Hepatocyte (in vitro differentiated cells): Measurements from ENCODE around the gene PRELID1. TPM values are rescaled to one million over a fixed set of nuclear protein-coding genes. Genes with fewer than 3 reads are reported as not detected.

Experiments
- DNase-seq: peaks from one replicate; pipeline ENCODE4 v3.0.0-alpha.2; 2016; ENCODE audit warnings: low spot score
- H2AFZ ChIP-seq: fragments of 200-600 bp; sonication (generic); 2 replicates; pipeline ENCODE4 v1.6.0; 2016; ENCODE audit warnings: antibody characterized with exemption, mild to moderate bottlenecking
- H3K27ac ChIP-seq: fragments of 200-600 bp; sonication (generic); 2 replicates; pipeline ENCODE4 v1.5.1; 2016; ENCODE audit warnings: mild to moderate bottlenecking
- H3K27me3 ChIP-seq: fragments of 200-600 bp; sonication (generic); 2 replicates; pipeline ENCODE4 v1.6.1; 2016
- H3K36me3 ChIP-seq: fragments of 200-600 bp; sonication (generic); replicated peaks from 2 replicates; pipeline ENCODE4 v1.5.1; 2016; ENCODE audit warnings: low read depth; ENCODE audit not compliant: insufficient read depth
- H3K4me1 ChIP-seq: fragments of 200-600 bp; sonication (generic); 2 replicates; pipeline ENCODE4 v1.5.1; 2016; ENCODE audit warnings: mild to moderate bottlenecking, moderate library complexity; ENCODE audit not compliant: insufficient read depth
- H3K4me2 ChIP-seq: fragments of 200-600 bp; sonication (generic); 2 replicates; pipeline ENCODE4 v1.6.0; 2016
- H3K4me3 ChIP-seq: fragments of 200-600 bp; sonication (generic); 2 replicates; pipeline ENCODE4 v1.5.1; 2016; ENCODE audit warnings: mild to moderate bottlenecking
- H3K79me2 ChIP-seq: fragments of 200-600 bp; sonication (generic); 2 replicates; pipeline ENCODE4 v1.6.0; 2017; ENCODE audit warnings: mild to moderate bottlenecking
- H3K9me2 ChIP-seq: fragments of 200-600 bp; sonication (generic); replicated peaks from 2 replicates; pipeline ENCODE4 v1.6.0; 2017; ENCODE audit warnings: mild to moderate bottlenecking; ENCODE audit not compliant: insufficient read depth
- H3K9me3 ChIP-seq: fragments of 200-600 bp; sonication (generic); 2 replicates; pipeline ENCODE4 v1.5.1; 2016; ENCODE audit warnings: low read depth, mild to moderate bottlenecking
- H4K20me1 ChIP-seq: fragments of 200-600 bp; sonication (generic); 2 replicates; pipeline ENCODE4 v1.6.0; 2016; ENCODE audit warnings: mild to moderate bottlenecking; ENCODE audit not compliant: insufficient read depth, poor library complexity, severe bottlenecking
- CTCF ChIP-seq: fragments of 200-600 bp; sonication (generic); IDR thresholded peaks from 2 replicates; pipeline ENCODE4 v1.5.1; 2016; ENCODE audit warnings: antibody characterized with exemption, mild to moderate bottlenecking; ENCODE audit not compliant: poor library complexity
- EZH2 ChIP-seq: fragments of 200-600 bp; sonication (generic); IDR thresholded peaks from 2 replicates; pipeline ENCODE4 v1.6.1; 2016; ENCODE audit warnings: antibody characterized with exemption, mild to moderate bottlenecking, borderline replicate concordance
- EZH2phosphoT487 ChIP-seq: fragments of 200-600 bp; sonication (generic); IDR thresholded peaks from one replicate; pipeline ENCODE4 v1.6.1; 2018; ENCODE audit warnings: antibody characterized with exemption, mild to moderate bottlenecking, low read depth, moderate library complexity; ENCODE audit not compliant: unreplicated experiment, severe bottlenecking
- WGBS: methylation state at CpG from one replicate; pipeline ENCODE4 v1.1.6; 2016; ENCODE audit warnings: low lambda C conversion rate; ENCODE audit errors: missing lambda C conversion rate; 5-methylcytosine and 5-hydroxymethylcytosine counted together
- polyA plus RNA-seq: library from polyadenylated mRNA; unstranded; fragments of >200 nt; fragmentation: Nextera tagmentation; extraction: Ambion mirVana; gene quantifications from 2 replicates; pipeline ENCODE4 v1.2.1, GENCODE V29; 2016
- total RNA-seq: library from RNA; depleted of rRNA; stranded (reverse); fragments of >200 nt; gene quantifications from 2 replicates; pipeline ENCODE4 v1.2.3, GENCODE V29; 2014

PRELID1 gene
- total and polyA plus RNA-seq, 2 experiments from 2014 or later, result 228 to 282 TPM

DNA sequence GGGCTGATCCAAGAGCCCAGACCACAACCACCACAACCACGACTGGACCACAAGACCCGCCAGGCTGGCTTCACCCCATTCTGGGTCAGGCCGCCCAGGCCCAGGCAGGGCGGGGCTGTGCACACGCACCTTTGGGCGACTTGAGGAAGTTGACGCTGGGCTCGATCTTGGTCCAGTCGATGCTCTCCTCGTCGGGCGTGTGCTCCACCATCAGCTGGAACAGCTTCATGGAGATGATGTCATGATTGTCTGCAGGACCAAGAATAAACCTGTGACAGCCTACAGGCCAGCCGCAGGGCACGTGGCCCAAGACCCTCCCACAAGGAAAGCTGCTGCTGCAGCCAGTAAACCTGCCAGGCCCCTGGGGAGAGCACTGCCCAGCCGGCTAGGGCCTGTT, 30.6 kb downstream of the PRELID1 start:
- no peaks in the 10 kb centered on the region for H3K36me3 ChIP-seq
- peaks cover 2% of the 10 kb centered on the region for H3K79me2 ChIP-seq
- no peaks in the 10 kb centered on the region for H3K9me3 ChIP-seq
- peaks cover 3% of the 10 kb centered on the region for H4K20me1 ChIP-seq
- H3K27me3 ChIP-seq, result no peaks in the 10 kb centered on the region
- H3K4me2 ChIP-seq, result no peak overlapping the region
- no peak for DNase-seq
- H2AFZ ChIP-seq, result no peak overlapping the region
- H3K27ac ChIP-seq, result no peak overlapping the region
- H3K4me1 ChIP-seq, result no peaks in the 10 kb centered on the region
- 93% methylated on average over 15 of the region's 15 CpGs for WGBS
- no peaks in the 10 kb centered on the region for H3K9me2 ChIP-seq
- H3K4me3 ChIP-seq, result no peak overlapping the region
- TF ChIP-seq CTCF, result no peak
- TF ChIP-seq EZH2phosphoT487, result no peak
- TF ChIP-seq EZH2, result no peak

DNA sequence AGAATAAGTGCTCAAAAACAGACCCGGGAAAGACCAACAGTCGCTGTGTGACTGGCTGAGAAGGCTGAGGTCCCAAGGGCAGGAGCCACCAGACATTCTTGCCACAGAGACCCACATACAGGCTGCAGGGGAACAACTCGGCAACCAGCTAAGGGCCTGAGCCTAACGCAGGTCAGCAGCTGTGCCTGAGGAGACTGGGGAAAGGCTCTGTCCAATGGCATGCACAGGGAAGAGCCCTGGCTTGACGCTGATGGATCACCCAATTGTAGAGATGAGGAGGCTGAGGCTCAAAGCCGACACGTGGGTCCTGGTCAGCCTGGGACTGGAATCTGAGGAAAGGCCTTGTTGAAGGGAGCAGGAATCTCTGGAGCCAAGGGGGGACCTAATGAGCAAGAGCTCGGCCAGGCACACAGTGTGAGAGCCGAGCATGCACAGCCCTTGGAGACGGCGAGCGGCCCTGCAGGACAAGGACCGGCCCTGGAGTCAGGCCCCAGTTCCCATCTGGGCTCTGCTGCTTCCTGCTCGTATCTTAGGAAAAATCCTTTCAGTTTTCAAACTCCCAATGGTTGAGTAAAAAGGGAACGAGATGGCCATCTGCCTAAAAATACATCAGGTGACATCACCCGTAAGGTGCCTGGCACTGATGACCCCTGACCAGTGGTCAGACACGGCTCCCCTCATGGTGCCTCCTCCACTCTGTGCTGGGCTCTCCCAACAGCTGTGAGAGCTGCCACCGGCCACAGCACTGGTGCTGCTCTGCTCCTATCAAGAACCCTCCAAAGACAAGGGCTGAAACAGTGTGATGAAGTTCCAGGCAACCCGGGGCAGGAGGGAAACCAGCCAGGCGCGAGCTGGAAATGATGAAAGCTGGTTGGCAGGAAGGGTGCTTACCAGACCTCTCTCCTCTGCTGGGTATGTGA, 31.4 kb downstream of the PRELID1 start:
- Histone ChIP-seq H3K4me1 (no peaks in the 10 kb centered on the region), H3K27ac (no peak overlapping the region), H3K9me3 (no peaks in the 10 kb centered on the region), H3K4me3 (no peak overlapping the region), H4K20me1 (peaks cover 7% of the 10 kb centered on the region), H3K4me2 (no peak overlapping the region), H3K79me2 (peaks cover 11% of the 10 kb centered on the region), H2AFZ (no peak overlapping the region), H3K27me3 (no peaks in the 10 kb centered on the region), H3K9me2 (no peaks in the 10 kb centered on the region), H3K36me3 (no peaks in the 10 kb centered on the region)
- 94% methylated on average over 21 of the region's 21 CpGs for WGBS
- DNase-seq, result no peak
- TF ChIP-seq EZH2, result no peak
- TF ChIP-seq EZH2phosphoT487, result no peak
- no peak for TF ChIP-seq CTCF

- H3K36me3 ChIP-seq, result no peaks in the 10 kb centered on the region
- no peak for DNase-seq
- H2AFZ ChIP-seq, result no peak overlapping the region
- peaks cover 15% of the 10 kb centered on the region for H3K79me2 ChIP-seq
- H3K9me3 ChIP-seq, result no peaks in the 10 kb centered on the region
- no peaks in the 10 kb centered on the region for H3K4me1 ChIP-seq
- TF ChIP-seq EZH2phosphoT487 (no peak), CTCF (no peak), EZH2 (no peak)
- H3K9me2 ChIP-seq, result no peaks in the 10 kb centered on the region
- peaks cover 7% of the 10 kb centered on the region for H4K20me1 ChIP-seq
- no peak overlapping the region for H3K4me3 ChIP-seq
- 98% methylated on average over 7 of the region's 7 CpGs for WGBS
- no peak overlapping the region for H3K4me2 ChIP-seq
- H3K27me3 ChIP-seq, result no peaks in the 10 kb centered on the region
- H3K27ac ChIP-seq, result no peak overlapping the region
These were observed 32.1 kb downstream of the PRELID1 start for GRCh38 chr5:177335701-177336065.
